ENCODE measurements around the gene CACNA1C.

CACNA1C gene

GRCh38 chr12:2457215-2457932 lies 404.6 kb downstream of the CACNA1C start:
- Mint-ChIP-seq H3K9me3 (no peaks in the 10 kb centered on the region), H3K4me1 (no peaks in the 10 kb centered on the region), H3K27ac (no peak overlapping the region), H3K4me3 (no peak overlapping the region), H3K27me3 (peaks cover 7% of the 10 kb centered on the region), H3K36me3 (no peaks in the 10 kb centered on the region)
- CTCF ChIA-PET, result no interaction called here
- DNase-seq, result no peak

GRCh38 chr12:2457933-2458414 lies 405.2 kb downstream of the CACNA1C start:
- Mint-ChIP-seq H3K4me1 (no peaks in the 10 kb centered on the region), H3K36me3 (no peaks in the 10 kb centered on the region)

GRCh38 chr12:2460051-2460670 lies 407.4 kb downstream of the CACNA1C start:
- Mint-ChIP-seq H3K27ac (no peak overlapping the region), H3K4me1 (no peaks in the 10 kb centered on the region), H3K4me3 (no peak overlapping the region), H3K27me3 (no peaks in the 10 kb centered on the region), H3K9me3 (no peaks in the 10 kb centered on the region), H3K36me3 (no peaks in the 10 kb centered on the region)
- no peak for DNase-seq
- CTCF ChIA-PET, result no interaction called here

More at GRCh38 chr12:2457933-2458414, 405.2 kb downstream of the CACNA1C start:
- no peak overlapping the region for H3K4me3 Mint-ChIP-seq
- no peaks in the 10 kb centered on the region for H3K9me3 Mint-ChIP-seq
- no peak for DNase-seq
- CTCF ChIA-PET, result no interaction called here
- H3K27ac Mint-ChIP-seq, result no peak overlapping the region
- peaks cover 4% of the 10 kb centered on the region for H3K27me3 Mint-ChIP-seq

GRCh38 chr12:2461046-2461445 lies 408.3 kb downstream of the CACNA1C start:
- Mint-ChIP-seq H3K27ac (no peak overlapping the region), H3K36me3 (no peaks in the 10 kb centered on the region), H3K4me3 (no peak overlapping the region), H3K27me3 (no peaks in the 10 kb centered on the region), H3K4me1 (no peaks in the 10 kb centered on the region), H3K9me3 (no peaks in the 10 kb centered on the region)
- CTCF ChIA-PET, result no interaction called here
- DNase-seq, result no peak

GRCh38 chr12:2461645-2462044 lies 408.9 kb downstream of the CACNA1C start:
- CTCF ChIA-PET, result no interaction called here

GRCh38 chr12:2462087-2462486 lies 409.3 kb downstream of the CACNA1C start:
- Mint-ChIP-seq H3K27ac (no peak overlapping the region), H3K27me3 (no peaks in the 10 kb centered on the region), H3K9me3 (no peaks in the 10 kb centered on the region), H3K4me1 (no peaks in the 10 kb centered on the region), H3K4me3 (no peak overlapping the region), H3K36me3 (no peaks in the 10 kb centered on the region)
- CTCF ChIA-PET, result no interaction called here
- no peak for DNase-seq

More at GRCh38 chr12:2461645-2462044, 408.9 kb downstream of the CACNA1C start:
- Mint-ChIP-seq H3K4me1 (no peaks in the 10 kb centered on the region), H3K36me3 (no peaks in the 10 kb centered on the region), H3K9me3 (no peaks in the 10 kb centered on the region), H3K27ac (no peak overlapping the region), H3K27me3 (no peaks in the 10 kb centered on the region), H3K4me3 (no peak overlapping the region)
- no peak for DNase-seq

- Mint-ChIP-seq H3K27me3 (no peaks in the 10 kb centered on the region), H3K36me3 (no peaks in the 10 kb centered on the region), H3K9me3 (no peaks in the 10 kb centered on the region), H3K27ac (no peak overlapping the region), H3K4me3 (no peak overlapping the region), H3K4me1 (no peaks in the 10 kb centered on the region)
- CTCF ChIA-PET, result no interaction called here
- DNase-seq, result no peak
These were observed 410.9 kb downstream of the CACNA1C start for GRCh38 chr12:2463719-2464118.

- no peaks in the 10 kb centered on the region for H3K27me3 Mint-ChIP-seq
- H3K27ac Mint-ChIP-seq, result no peak overlapping the region
- no peaks in the 10 kb centered on the region for H3K9me3 Mint-ChIP-seq
- no peak for DNase-seq
- H3K4me3 Mint-ChIP-seq, result no peak overlapping the region
- H3K36me3 Mint-ChIP-seq, result no peaks in the 10 kb centered on the region
- H3K4me1 Mint-ChIP-seq, result no peaks in the 10 kb centered on the region
- CTCF ChIA-PET, result no interaction called here
These were observed 412.9 kb downstream of the CACNA1C start for GRCh38 chr12:2465681-2466080.

- Mint-ChIP-seq H3K9me3 (no peaks in the 10 kb centered on the region), H3K4me3 (no peak overlapping the region), H3K4me1 (no peaks in the 10 kb centered on the region), H3K36me3 (no peaks in the 10 kb centered on the region), H3K27ac (no peak overlapping the region), H3K27me3 (no peaks in the 10 kb centered on the region)
- DNase-seq, result no peak
- CTCF ChIA-PET, result no interaction called here
These were observed 413.4 kb downstream of the CACNA1C start for GRCh38 chr12:2466211-2466610.

GRCh38 chr12:2467447-2468195 lies 414.8 kb downstream of the CACNA1C start:
- Mint-ChIP-seq H3K36me3 (no peaks in the 10 kb centered on the region), H3K4me3 (no peak overlapping the region), H3K27me3 (no peaks in the 10 kb centered on the region), H3K4me1 (no peaks in the 10 kb centered on the region), H3K9me3 (no peaks in the 10 kb centered on the region), H3K27ac (no peak overlapping the region)
- CTCF ChIA-PET, result no interaction called here
- DNase-seq, result no peak

- no peaks in the 10 kb centered on the region for H3K36me3 Mint-ChIP-seq
- no peaks in the 10 kb centered on the region for H3K4me1 Mint-ChIP-seq
- peaks cover 7% of the 10 kb centered on the region for H3K27me3 Mint-ChIP-seq
- H3K4me3 Mint-ChIP-seq, result no peak overlapping the region
- H3K27ac Mint-ChIP-seq, result no peak overlapping the region
- no peaks in the 10 kb centered on the region for H3K9me3 Mint-ChIP-seq
- DNase-seq, result no peak
- CTCF ChIA-PET, result no interaction called here
These were observed 423.2 kb downstream of the CACNA1C start for GRCh38 chr12:2475984-2476383.

- H3K27me3 Mint-ChIP-seq, result peaks cover 7% of the 10 kb centered on the region
- H3K9me3 Mint-ChIP-seq, result no peaks in the 10 kb centered on the region
- H3K27ac Mint-ChIP-seq, result no peak overlapping the region
- DNase-seq, result no peak
- H3K36me3 Mint-ChIP-seq, result no peaks in the 10 kb centered on the region
- H3K4me1 Mint-ChIP-seq, result no peaks in the 10 kb centered on the region
- CTCF ChIA-PET, result no interaction called here
- H3K4me3 Mint-ChIP-seq, result no peak overlapping the region
These were observed 424.4 kb downstream of the CACNA1C start for GRCh38 chr12:2477009-2477766.

GRCh38 chr12:2479851-2480535 lies 427.2 kb downstream of the CACNA1C start:
- peaks cover 4% of the 10 kb centered on the region for H3K27me3 Mint-ChIP-seq
- no peaks in the 10 kb centered on the region for H3K9me3 Mint-ChIP-seq
- H3K4me1 Mint-ChIP-seq, result no peaks in the 10 kb centered on the region
- no peak overlapping the region for H3K27ac Mint-ChIP-seq
- DNase-seq, result no peak
- no peaks in the 10 kb centered on the region for H3K36me3 Mint-ChIP-seq
- CTCF ChIA-PET, result no interaction called here
- no peak overlapping the region for H3K4me3 Mint-ChIP-seq

- no peak for DNase-seq
- H3K4me1 Mint-ChIP-seq, result no peaks in the 10 kb centered on the region
- H3K27ac Mint-ChIP-seq, result no peak overlapping the region
- CTCF ChIA-PET, result no interaction called here
- H3K36me3 Mint-ChIP-seq, result no peaks in the 10 kb centered on the region
- peaks cover 4% of the 10 kb centered on the region for H3K27me3 Mint-ChIP-seq
- H3K4me3 Mint-ChIP-seq, result no peak overlapping the region
- no peaks in the 10 kb centered on the region for H3K9me3 Mint-ChIP-seq
These were observed 428.6 kb downstream of the CACNA1C start for GRCh38 chr12:2481346-2481745.
